Gastrocnemius medialis (tissue), 4 donors: ENCODE results near the gene PRKN.

Experiments
- CTCF ChIP-seq, 5 experiments: fragments of 450-650 bp in 3 of 5; fragments of 200-600 bp in 2 of 5; sonication (generic) in 2 of 5; IDR thresholded peaks in 4 of 5; conservative IDR thresholded peaks in 1 of 5; 1 replicate in 4 of 5; 2 replicates in 1 of 5; pipeline ENCODE4 v1.5.1; 2016 to 2019; ENCODE audit warnings: antibody characterized with exemption in 5 of 5, mild to moderate bottlenecking in 3 of 5, moderate library complexity in 3 of 5
- POLR2A ChIP-seq, 2 donors: fragments of 450-650 bp; IDR thresholded peaks; one replicate each; pipeline ENCODE4 v1.6.1; 2017; ENCODE audit warnings: antibody characterized with exemption in 2 of 2, mild to moderate bottlenecking in 2 of 2, moderate library complexity in 2 of 2

GRCh38 chr6:162178266-162178665 is 549.3 kb downstream of the PRKN start:
- TF ChIP-seq CTCF (IDR thresholded peaks at IDR 0.05 in 4 of 5, conservative IDR thresholded peaks at IDR 0.05 in 1 of 5) (no peak), POLR2A (IDR thresholded peaks at IDR 0.05) (no peak)
